GM21723 (cell line): ENCODE measurements around the gene NOTCH1.

Source experiments
- ATAC-seq: cut with Tn5 transposase; IDR thresholded peaks from one replicate; pipeline ENCODE4 v1.9.1; 2021; ENCODE audit warnings: mild to moderate bottlenecking, moderate library complexity; ENCODE audit not compliant: unreplicated experiment

Gene NOTCH1

GRCh38 chr9:136518623-136519022 is 27.2 kb downstream of the NOTCH1 start:
- ATAC-seq = no peak

GRCh38 chr9:136517950-136518349 is 27.9 kb downstream of the NOTCH1 start:
- no peak for ATAC-seq

GRCh38 chr9:136517012-136517743 is 28.7 kb downstream of the NOTCH1 start:
- ATAC-seq = no peak

GRCh38 chr9:136516191-136516654 is 29.6 kb downstream of the NOTCH1 start:
- ATAC-seq = no peak

GRCh38 chr9:136515276-136515675 is 30.6 kb downstream of the NOTCH1 start:
- no peak for ATAC-seq

GRCh38 chr9:136514022-136514714 is 31.7 kb downstream of the NOTCH1 start:
- no peak for ATAC-seq

- ATAC-seq = no peak
Observed at GRCh38 chr9:136513191-136513590, 32.7 kb downstream of the NOTCH1 start.

- ATAC-seq = no peak
Observed at GRCh38 chr9:136512651-136513071, 33.2 kb downstream of the NOTCH1 start.

GRCh38 chr9:136511670-136512592 is 33.9 kb downstream of the NOTCH1 start:
- ATAC-seq = no peak

GRCh38 chr9:136511144-136511669 is 34.6 kb downstream of the NOTCH1 start:
- ATAC-seq = no peak

- no peak for ATAC-seq
Observed at GRCh38 chr9:136510561-136510960, 35.3 kb downstream of the NOTCH1 start.

GRCh38 chr9:136509549-136509948 is 36.3 kb downstream of the NOTCH1 start:
- no peak for ATAC-seq

- ATAC-seq = no peak
Observed at GRCh38 chr9:136508729-136509500, 36.9 kb downstream of the NOTCH1 start.

- ATAC-seq = no peak
Observed at GRCh38 chr9:136507992-136508375, 37.9 kb downstream of the NOTCH1 start.

- no peak for ATAC-seq
Observed at GRCh38 chr9:136507221-136507991, 38.4 kb downstream of the NOTCH1 start.

GRCh38 chr9:136506425-136506824 is 39.4 kb downstream of the NOTCH1 start:
- ATAC-seq = no peak

GRCh38 chr9:136505406-136506403 is 40.1 kb downstream of the NOTCH1 start:
- ATAC-seq = no peak
